ENCODE results near the gene SLC25A24.
"Not testable (repeated sequence)": the region's sequence is repeated elsewhere in the genome, so short reads cannot be mapped to it uniquely, and the experiment has no call there.

SLC25A24 gene

GRCh38 chr1:108199781-108200686 lies at the start of gene SLC25A24:
SLC25A24 (minus strand) TSS chr1:108200343; CDS start chr1:108200138, 205 bp downstream.
- DNase-seq, result peak; percentile 55

GRCh38 chr1:108243976-108244375 lies 43.8 kb upstream of the SLC25A24 start, which contains the start of gene NBPF4:
NBPF4 (minus strand) TSS chr1:108244076; CDS start chr1:108243761, 315 bp downstream.
- DNase-seq, result not testable (repeated sequence)

- not testable (repeated sequence) for DNase-seq
Observed at GRCh38 chr1:108239426-108239825, 39.3 kb upstream of the SLC25A24 start.

GRCh38 chr1:108235308-108235707 lies 35.2 kb upstream of the SLC25A24 start:
- not testable (repeated sequence) for DNase-seq

- DNase-seq, result not testable (repeated sequence)
Observed at GRCh38 chr1:108232183-108232582, 32.0 kb upstream of the SLC25A24 start.

- not testable (repeated sequence) for DNase-seq
Observed at GRCh38 chr1:108229976-108230375, 29.8 kb upstream of the SLC25A24 start.

- DNase-seq, result not testable (repeated sequence)
Observed at GRCh38 chr1:108227772-108228171, 27.6 kb upstream of the SLC25A24 start.

GRCh38 chr1:108226855-108227254 lies 26.7 kb upstream of the SLC25A24 start:
- DNase-seq, result not testable (repeated sequence)

GRCh38 chr1:108223226-108223625 lies 23.1 kb upstream of the SLC25A24 start:
- not testable (repeated sequence) for DNase-seq

GRCh38 chr1:108217515-108218174 lies 17.5 kb upstream of the SLC25A24 start:
- DNase-seq, result not testable (repeated sequence)

- not testable (repeated sequence) for DNase-seq
Observed at GRCh38 chr1:108217007-108217406, 16.9 kb upstream of the SLC25A24 start.

- not testable (repeated sequence) for DNase-seq
Observed at GRCh38 chr1:108216028-108216890, 16.1 kb upstream of the SLC25A24 start.

GRCh38 chr1:108214641-108215465 lies 14.7 kb upstream of the SLC25A24 start:
- DNase-seq, result peak; percentile 24

- DNase-seq, result no peak
Observed at GRCh38 chr1:108211014-108211413, 10.9 kb upstream of the SLC25A24 start.

- no peak for DNase-seq
Observed at GRCh38 chr1:108209456-108210108, 9.4 kb upstream of the SLC25A24 start.

- DNase-seq, result no peak
Observed at GRCh38 chr1:108208724-108209446, 8.7 kb upstream of the SLC25A24 start.

GRCh38 chr1:108203582-108203981 lies 3.4 kb upstream of the SLC25A24 start:
- not testable (repeated sequence) for DNase-seq

- DNase-seq, result no peak
Observed at GRCh38 chr1:108201687-108202086, 1.5 kb upstream of the SLC25A24 start.

GRCh38 chr1:108200687-108201051 lies 526 bp upstream of the SLC25A24 start:
- DNase-seq, result peak; percentile 73

- DNase-seq, result no peak
Observed at GRCh38 chr1:108199201-108199691, 897 bp downstream of the SLC25A24 start.

Data from hematopoietic multipotent progenitor cell treated with erythropoietin and hydrocortisone succinate and interleukin-3 and kit ligand, for 8 days (in vitro differentiated cells).